HS-5 (cell line): ENCODE results near the gene PAOX.

Experiments used
- DNase-seq: peaks from one replicate; pipeline ENCODE4 v3.0.0-alpha.2; 2012; ENCODE audit warnings: low read depth

Gene PAOX

DNA sequence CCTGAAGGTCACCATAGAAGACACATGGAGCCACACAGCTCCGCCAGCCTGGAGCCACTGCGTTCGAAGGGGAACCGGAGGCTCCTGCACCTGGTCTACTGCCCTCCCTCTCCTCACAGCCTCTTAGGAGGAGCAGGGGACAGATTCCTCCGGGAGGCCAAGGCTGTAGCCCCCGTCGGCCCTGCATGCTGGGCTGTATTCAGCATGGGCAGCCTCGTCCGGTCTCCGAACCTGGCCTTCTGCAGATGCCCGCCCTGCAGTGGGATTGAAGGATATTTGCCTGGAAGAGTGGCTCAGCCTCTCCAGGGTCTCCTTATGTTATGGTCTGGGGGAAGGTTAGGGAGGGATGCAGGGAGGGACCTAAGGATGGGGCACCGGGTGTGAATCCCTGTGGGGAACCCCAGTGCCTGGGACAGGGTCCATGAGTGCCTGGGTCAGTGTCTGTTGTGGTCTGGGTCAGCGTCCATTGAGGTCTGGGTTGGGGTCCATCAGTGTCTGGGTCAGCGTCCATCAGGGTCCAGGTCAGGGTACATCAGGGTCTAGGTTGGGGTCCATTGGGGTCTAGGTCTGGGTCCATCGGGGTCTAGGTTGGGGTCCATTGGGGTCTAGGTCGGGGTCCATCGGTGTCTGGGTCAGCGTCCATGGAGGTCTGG, 61.7 kb downstream of the PAOX start:
- DNase-seq: no peak
